ENCODE measurements around the gene GCGR. TPM values are rescaled to one million over a fixed set of nuclear protein-coding genes. Genes with fewer than 3 reads are reported as not detected.

GCGR gene
- total and polyA plus RNA-seq, 2 of the 13 experiments (the other 11 are each of a cell fraction or from before 2014, with no cell fraction given), result 0.04 to 0.13 TPM

DNA sequence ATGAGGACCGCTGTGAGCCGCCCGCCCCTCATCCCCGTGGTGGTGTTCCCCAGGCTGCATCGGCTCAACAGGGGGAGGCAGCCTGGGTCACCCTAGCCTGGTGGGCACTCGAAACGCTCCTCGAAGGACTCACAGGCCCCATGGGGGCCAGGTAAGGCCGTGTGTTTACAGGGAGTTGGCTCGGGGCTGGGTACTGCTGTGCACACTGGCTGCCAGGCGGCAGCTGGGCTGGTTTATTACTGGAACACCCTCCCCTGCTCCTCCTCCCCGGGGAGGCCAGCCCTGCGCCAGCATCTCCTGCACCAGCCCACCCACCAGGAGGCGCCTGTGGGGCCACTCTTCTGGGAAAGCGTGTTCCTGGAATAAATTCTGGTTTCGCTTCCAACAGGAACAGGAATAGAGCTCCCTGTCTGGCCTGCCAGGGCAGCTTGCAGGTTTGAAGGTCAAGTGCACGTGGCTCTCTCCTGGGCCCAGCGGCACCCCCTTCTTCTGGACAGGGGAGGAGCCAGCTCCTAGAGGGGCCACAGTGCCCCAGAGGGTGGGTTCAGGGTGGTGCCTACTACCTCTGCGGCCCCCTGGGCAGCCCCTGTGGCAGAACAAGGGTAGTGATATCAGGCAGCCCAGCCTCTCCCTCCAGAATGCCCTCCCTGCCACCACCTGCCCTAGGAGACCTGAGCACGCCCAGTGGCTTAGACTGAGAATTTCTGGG, 17.8 kb downstream of the GCGR start (continued):
- TF ChIP-seq MAFG (CRISPR knock-in tag; IDR thresholded peaks at IDR 0.05), result 0 out of 2 replicates have a peak, but pooled peaks have one; percentile 8
- no peak for TF ChIP-seq ZNF10 (CRISPR knock-in tag; IDR thresholded peaks at IDR 0.05; ENCODE audit: borderline replicate concordance, low read depth)
- TF ChIP-seq AHR (CRISPR knock-in tag; IDR thresholded peaks at IDR 0.05), result 0 out of 2 replicates have a peak, but pooled peaks have one; percentile 26
- no peak for TF ChIP-seq TEF (CRISPR knock-in tag; IDR thresholded peaks at IDR 0.05)
- peak; percentile 68 for TF ChIP-seq MED1 (CRISPR knock-in tag; IDR thresholded peaks at IDR 0.05)
- TF ChIP-seq ZNF7 (CRISPR knock-in tag; IDR thresholded peaks at IDR 0.05), result no peak
- peak; percentile 68; the same call in 1 of the 2 replicates for TF ChIP-seq ZNF772 (CRISPR knock-in tag; IDR thresholded peaks at IDR 0.05)
- TF ChIP-seq RBFOX2 (IDR thresholded peaks at IDR 0.05; ENCODE audit: low read depth, low read length), result peak; percentile 54; the same call in 1 of the 2 replicates
- no peak for TF ChIP-seq ZHX1 (CRISPR knock-in tag; IDR thresholded peaks at IDR 0.05; ENCODE audit: low read depth)
- peak; percentile 98 for TF ChIP-seq MAZ (IDR thresholded peaks at IDR 0.05; ENCODE audit: borderline replicate concordance, low read depth, low read length)
- TF ChIP-seq MAZ (CRISPR knock-in tag; IDR thresholded peaks at IDR 0.05; ENCODE audit: low read depth), result peak; percentile 82
- TF ChIP-seq XBP1 (CRISPR knock-in tag; IDR thresholded peaks at IDR 0.05), result no peak
- TF ChIP-seq ZNF468 (CRISPR knock-in tag; IDR thresholded peaks at IDR 0.05), result no peak
- no peak for TF ChIP-seq NFE2 (CRISPR knock-in tag; IDR thresholded peaks at IDR 0.05)
- TF ChIP-seq MXD4 (CRISPR knock-in tag; IDR thresholded peaks at IDR 0.05), result no peak; the same call in 1 of the 2 replicates
- TF ChIP-seq, protein P1, sequence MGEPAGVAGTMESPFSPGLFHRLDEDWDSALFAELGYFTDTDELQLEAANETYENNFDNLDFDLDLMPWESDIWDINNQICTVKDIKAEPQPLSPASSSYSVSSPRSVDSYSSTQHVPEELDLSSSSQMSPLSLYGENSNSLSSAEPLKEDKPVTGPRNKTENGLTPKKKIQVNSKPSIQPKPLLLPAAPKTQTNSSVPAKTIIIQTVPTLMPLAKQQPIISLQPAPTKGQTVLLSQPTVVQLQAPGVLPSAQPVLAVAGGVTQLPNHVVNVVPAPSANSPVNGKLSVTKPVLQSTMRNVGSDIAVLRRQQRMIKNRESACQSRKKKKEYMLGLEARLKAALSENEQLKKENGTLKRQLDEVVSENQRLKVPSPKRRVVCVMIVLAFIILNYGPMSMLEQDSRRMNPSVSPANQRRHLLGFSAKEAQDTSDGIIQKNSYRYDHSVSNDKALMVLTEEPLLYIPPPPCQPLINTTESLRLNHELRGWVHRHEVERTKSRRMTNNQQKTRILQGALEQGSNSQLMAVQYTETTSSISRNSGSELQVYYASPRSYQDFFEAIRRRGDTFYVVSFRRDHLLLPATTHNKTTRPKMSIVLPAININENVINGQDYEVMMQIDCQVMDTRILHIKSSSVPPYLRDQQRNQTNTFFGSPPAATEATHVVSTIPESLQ (CRISPR knock-in tag; conservative IDR thresholded peaks at IDR 0.05), result no peak
- TF ChIP-seq MYPOP (CRISPR knock-in tag; IDR thresholded peaks at IDR 0.05), result no peak

All from HepG2 (cell line).